Endothelial cell of umbilical vein (primary cell): ENCODE results near the gene FOXS1. TPM values are rescaled to one million over a fixed set of nuclear protein-coding genes. Genes with fewer than 3 reads are reported as not detected.

Source experiments
- BruUV-seq: library from RNA; stranded (reverse); fragments of 400-500 nt; replicated peaks from 2 replicates; lab custom pipeline; 2021; lab: Mats Ljungman, UMichigan
- CTCF ChIA-PET: fragments of 300-600, 350-600 bp; sonication (Branson Sonifier 250); formaldehyde crosslinking; loops from one replicate; lab custom pipeline; 2021; ENCODE audit warnings: antibody characterized with exemption, inconsistent platforms; lab: Charles Lee
- POLR2A ChIA-PET: fragments of 300-600, 350-600 bp; sonication (Branson Sonifier 250); formaldehyde crosslinking; loops from one replicate; lab custom pipeline; 2021; ENCODE audit warnings: antibody characterized with exemption, inconsistent platforms; lab: Charles Lee
- DNase-seq: peaks from one replicate; pipeline ENCODE4 v3.0.0-alpha.2; 2011; ENCODE audit warnings: low read depth, low spot score
- FAIRE-seq: peaks from 2 replicates; lab custom pipeline; 2011; peaks lifted over from hg19 to GRCh38; lab: Jason Lieb, UNC
- H2AFZ ChIP-seq: 2 replicates; pipeline ENCODE4 v1.6.0; 2012; ENCODE audit warnings: low read depth, low read length, control low read depth, inconsistent platforms
- H3K27ac ChIP-seq: 2 replicates; pipeline ENCODE4 v1.5.1; 2011; ENCODE audit warnings: low read depth, mild to moderate bottlenecking, control low read depth, low read length, moderate library complexity; ENCODE audit not compliant: insufficient read depth
- H3K27me3 ChIP-seq, 2 experiments: 2 replicates each; pipeline versions ENCODE4 v1.6.0 to v1.6.1; 2011; ENCODE audit warnings: low read length in 2 of 2, mixed read lengths in 1 of 2; ENCODE audit not compliant: control insufficient read depth in 2 of 2, insufficient read depth in 2 of 2
- H3K36me3 ChIP-seq, 2 experiments: 2 replicates in 1 of 2; 3 replicates in 1 of 2; pipeline ENCODE4 v1.5.1; 2011; ENCODE audit warnings: low read length in 2 of 2, mild to moderate bottlenecking in 1 of 2, moderate library complexity in 1 of 2; ENCODE audit not compliant: control insufficient read depth in 2 of 2, insufficient read depth in 2 of 2; ENCODE audit errors: extremely low read depth in 1 of 2
- H3K4me1 ChIP-seq: 3 replicates; pipeline ENCODE4 v1.5.1; 2011; ENCODE audit warnings: mild to moderate bottlenecking, low read length; ENCODE audit not compliant: control insufficient read depth, insufficient read depth; ENCODE audit errors: extremely low read depth
- H3K4me2 ChIP-seq: 2 replicates; pipeline ENCODE4 v1.6.1; 2011; ENCODE audit warnings: low read length, control low read depth, mixed read lengths; ENCODE audit not compliant: insufficient read depth
- H3K4me3 ChIP-seq, 3 experiments: fragments of 200-600 bp in 1 of 3; sonication (generic), shearing (Covaris generic) in 1 of 3; replicated peaks in 1 of 3; 2 replicates each; pipeline ENCODE4 v1.5.1; 2011 to 2016; ENCODE audit warnings: control low read depth in 3 of 3, low read length in 3 of 3, mild to moderate bottlenecking in 2 of 3, inconsistent platforms in 1 of 3, low read depth in 1 of 3, moderate library complexity in 1 of 3; ENCODE audit not compliant: insufficient read depth in 1 of 3
- H3K79me2 ChIP-seq: 2 replicates; pipeline ENCODE4 v1.6.0; 2012; ENCODE audit warnings: low read length, inconsistent platforms; ENCODE audit not compliant: control insufficient read depth, insufficient read depth
- H3K9ac ChIP-seq: replicated peaks from 2 replicates; pipeline ENCODE3; 2011; ENCODE audit warnings: low read length, control low read depth; ENCODE audit not compliant: insufficient read depth; ENCODE audit errors: extremely low read depth
- H3K9me1 ChIP-seq: replicated peaks from 3 replicates; pipeline ENCODE4 v1.6.0; 2011; ENCODE audit warnings: mild to moderate bottlenecking, low read length; ENCODE audit not compliant: control insufficient read depth, insufficient read depth; ENCODE audit errors: extremely low read depth
- H3K9me3 ChIP-seq: replicated peaks from 2 replicates; pipeline ENCODE4 v1.5.1; 2012; ENCODE audit warnings: low read length, inconsistent platforms; ENCODE audit not compliant: control insufficient read depth, insufficient read depth
- H4K20me1 ChIP-seq: replicated peaks from 2 replicates; pipeline ENCODE3; 2011; ENCODE audit warnings: mild to moderate bottlenecking, low read length; ENCODE audit not compliant: control insufficient read depth, insufficient read depth; ENCODE audit errors: extremely low read depth
- CTCF ChIP-seq, 2 donors: IDR thresholded peaks; 1 replicate in 1 of 2; 2 replicates in 1 of 2; pipeline ENCODE4 v1.5.1; 2011; ENCODE audit warnings: low read length in 2 of 2, mild to moderate bottlenecking in 2 of 2, moderate library complexity in 2 of 2, control low read depth in 1 of 2, inconsistent platforms in 1 of 2, low read depth in 1 of 2; ENCODE audit not compliant: insufficient read depth in 1 of 2; ENCODE audit errors: extremely low read depth in 1 of 2
- EZH2 ChIP-seq: IDR thresholded peaks from 2 replicates; pipeline ENCODE4 v1.6.1; 2012; ENCODE audit warnings: borderline replicate concordance, low read depth, mild to moderate bottlenecking, moderate library complexity, low read length, inconsistent platforms; ENCODE audit not compliant: severe bottlenecking
- FOS ChIP-seq: IDR thresholded peaks from 2 replicates; pipeline ENCODE4 v1.6.1; 2011; ENCODE audit warnings: mild to moderate bottlenecking, low read length, moderate library complexity, borderline replicate concordance; ENCODE audit not compliant: insufficient read depth
- GATA2 ChIP-seq: IDR thresholded peaks from 2 replicates; pipeline ENCODE4 v1.7.0; 2011; ENCODE audit warnings: low read depth, mild to moderate bottlenecking, moderate library complexity, mixed read lengths, low read length; ENCODE audit not compliant: insufficient read length, insufficient read depth
- JUN ChIP-seq: IDR thresholded peaks from 2 replicates; pipeline ENCODE4 v1.6.1; 2011; ENCODE audit warnings: borderline replicate concordance, low read depth; ENCODE audit not compliant: insufficient read length, insufficient read depth
- MYC ChIP-seq: IDR thresholded peaks from one replicate; pipeline ENCODE4 v1.6.1; 2011; ENCODE audit warnings: mild to moderate bottlenecking, low read depth, low read length
- POLR2A ChIP-seq: IDR thresholded peaks from 2 replicates; pipeline ENCODE4 v1.6.1; 2012; ENCODE audit warnings: low read depth, mild to moderate bottlenecking, control low read depth, low read length
- POLR2AphosphoS5 ChIP-seq: IDR thresholded peaks from 2 replicates; pipeline ENCODE4 v1.6.1; 2012; ENCODE audit warnings: low read depth, mild to moderate bottlenecking, control low read depth, low read length, moderate library complexity; ENCODE audit not compliant: insufficient read depth
- dilution Hi-C: fragments of 300-500 bp; cut with MboI; formaldehyde crosslinking; loops from one replicate; pipeline ENCODE4 v1.15.0; 2019; ENCODE audit warnings: low sequenced_read_pairs; ENCODE audit not compliant: extremely low pct_ligation_motif_present
- intact Hi-C: fragments of 100-400 bp; cut with micrococcal nuclease; formaldehyde crosslinking; loops from one replicate; pipeline ENCODE4 v1.10.0; 2022
- polyA plus RNA-seq, 4 experiments: library from polyadenylated mRNA; depleted of rRNA in 3 of 4; stranded (reverse) in 3 of 4; unstranded in 1 of 4; fragments of >200 nt; gene quantifications; 2 replicates each; pipeline versions ENCODE4 v1.2.1 to v1.2.3, GENCODE V29; 2011 to 2012; ENCODE audit warnings: missing spikeins in 1 of 4
- total RNA-seq: library from RNA; stranded (reverse); gene quantifications from 2 replicates; pipeline ENCODE4 v1.2.3, GENCODE V29; 2021
- TF ChIP-seq, protein P1 (sequence below): IDR thresholded peaks from 2 replicates; pipeline ENCODE4 v1.6.1; 2011; ENCODE audit not compliant: insufficient read depth, insufficient read length

The FOXS1 gene
- total and polyA plus RNA-seq, 2 donors (not counting 3 experiments of a cell fraction or from before 2014, with no cell fraction given) = 0.84 TPM; not detected in 1

- no peaks in the 10 kb centered on the region for H3K9me3 ChIP-seq
- no peak for TF ChIP-seq POLR2AphosphoS5
- no peak for TF ChIP-seq CTCF (IDR thresholded peaks at IDR 0.05; ENCODE audit: extremely low read depth in 1 of 2, insufficient read depth in 1 of 2, low read depth in 1 of 2, low read length in 2 of 2)
- TF ChIP-seq GATA2 = no peak
- no peak for TF ChIP-seq FOS
- no peak for TF ChIP-seq POLR2A
- no peak for TF ChIP-seq JUN
- TF ChIP-seq MYC = no peak
- TF ChIP-seq, protein P1, sequence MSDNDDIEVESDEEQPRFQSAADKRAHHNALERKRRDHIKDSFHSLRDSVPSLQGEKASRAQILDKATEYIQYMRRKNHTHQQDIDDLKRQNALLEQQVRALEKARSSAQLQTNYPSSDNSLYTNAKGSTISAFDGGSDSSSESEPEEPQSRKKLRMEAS = no peak
- no peak for TF ChIP-seq EZH2
- H3K79me2 ChIP-seq = no peaks in the 10 kb centered on the region
- no peak overlapping the region for H3K4me3 ChIP-seq
- H3K9me1 ChIP-seq = no peaks in the 10 kb centered on the region
- CTCF ChIA-PET = no interaction called here
- no peaks in the 10 kb centered on the region for H4K20me1 ChIP-seq
- no peak overlapping the region for H3K27ac ChIP-seq
- dilution Hi-C loops = no loop called here
- intact Hi-C loops = no loop called here
- no peak overlapping the region for H3K9ac ChIP-seq
- H2AFZ ChIP-seq = no peak overlapping the region
- peaks cover 20 to 25% of the 10 kb centered on the region in 2 experiments for H3K27me3 ChIP-seq
- no peak overlapping the region for H3K4me2 ChIP-seq
- FAIRE-seq (no peak), DNase-seq (no peak)
- H3K4me1 ChIP-seq = no peaks in the 10 kb centered on the region
- POLR2A ChIA-PET = no interaction called here
- BruUV-seq = no TSS peak
- no peaks in the 10 kb centered on the region for H3K36me3 ChIP-seq
These were observed 30.3 kb upstream of the FOXS1 start for GRCh38 chr20:31875671-31876070.
